Endodermal cell (in vitro differentiated cells): ENCODE data around the gene MYL3. TPM values are rescaled to one million over a fixed set of nuclear protein-coding genes. Genes with fewer than 3 reads are reported as not detected.

ENCODE experiments used
- DNase-seq: peaks from one replicate; pipeline ENCODE4 v3.0.0-alpha.2; 2017
- H3K27ac ChIP-seq: 2 replicates; pipeline ENCODE4 v1.5.1; 2013; ENCODE audit warnings: mild to moderate bottlenecking, low read depth, low read length, moderate library complexity
- H3K27me3 ChIP-seq: 2 replicates; pipeline ENCODE4 v1.6.1; 2013; ENCODE audit warnings: mild to moderate bottlenecking, low read length, moderate library complexity; ENCODE audit not compliant: insufficient read depth, control insufficient read depth, poor library complexity, severe bottlenecking
- H3K36me3 ChIP-seq: 2 replicates; pipeline ENCODE4 v1.7.0; 2013; ENCODE audit warnings: mild to moderate bottlenecking, low read length, moderate library complexity; ENCODE audit not compliant: control insufficient read depth, insufficient read depth
- H3K4me1 ChIP-seq: one replicate; pipeline ENCODE4 v1.7.0; 2013; ENCODE audit warnings: low read length; ENCODE audit not compliant: control insufficient read depth, insufficient read depth
- H3K4me3 ChIP-seq: 2 replicates; pipeline ENCODE4 v1.5.1; 2013; ENCODE audit warnings: mild to moderate bottlenecking, low read length, moderate library complexity
- H3K9ac ChIP-seq: 2 replicates; pipeline ENCODE4 v1.6.1; 2013; ENCODE audit warnings: mild to moderate bottlenecking, low read length, moderate library complexity; ENCODE audit not compliant: poor library complexity, severe bottlenecking; ENCODE audit errors: extremely low read depth
- H3K9me3 ChIP-seq: 2 replicates; pipeline ENCODE4 v1.6.1; 2013; ENCODE audit warnings: mild to moderate bottlenecking, low read length, moderate library complexity; ENCODE audit not compliant: control insufficient read depth
- H3K27ac Mint-ChIP-seq: 2 replicates; pipeline ENCODE4 v1.8.0; 2020; ENCODE audit warnings: mixed read lengths
- H3K27me3 Mint-ChIP-seq: 2 replicates; pipeline ENCODE4 v1.8.0; 2021; ENCODE audit warnings: mild to moderate bottlenecking, mixed read lengths; ENCODE audit not compliant: insufficient read depth
- H3K36me3 Mint-ChIP-seq: 2 replicates; pipeline ENCODE4 v1.8.0; 2020; ENCODE audit warnings: low read depth, mixed read lengths
- H3K4me1 Mint-ChIP-seq: 2 replicates; pipeline ENCODE4 v1.8.0; 2020; ENCODE audit warnings: mixed read lengths
- H3K4me3 Mint-ChIP-seq: 2 replicates; pipeline ENCODE4 v1.8.0; 2020; ENCODE audit warnings: mild to moderate bottlenecking, moderate library complexity, mixed read lengths
- H3K9me3 Mint-ChIP-seq: 2 replicates; pipeline ENCODE4 v1.8.0; 2020; ENCODE audit warnings: mild to moderate bottlenecking, mixed read lengths
- CTCF ChIP-seq: fragments of 200-600 bp; sonication (generic); conservative IDR thresholded peaks from 2 replicates; pipeline ENCODE4 v1.5.0; 2021; ENCODE audit warnings: antibody characterized with exemption, mild to moderate bottlenecking
- WGBS, 2 experiments: methylation state at CpG; one replicate each; pipeline versions ENCODE4 v1.1.5 to v1.1.7; 2013; ENCODE audit warnings: missing lambda C conversion rate in 2 of 2, mixed read lengths in 1 of 2; ENCODE audit not compliant: insufficient coverage in 1 of 2, insufficient read length in 1 of 2; 5-methylcytosine and 5-hydroxymethylcytosine counted together
- total RNA-seq, 2 donors: library from RNA; stranded (reverse); fragmentation: NEBNext Ultra II Directional in 1 of 2; extraction: Animal tissue kit (Norgen Biotek cat#: 25700) in 1 of 2; gene quantifications; 2 replicates in 1 of 2; 3 replicates in 1 of 2; pipeline ENCODE4 v1.2.1, GENCODE V29; 2021

Gene MYL3
- total RNA-seq, 2 donors from 2014 or later: 1.6 to 2.3 TPM

DNA sequence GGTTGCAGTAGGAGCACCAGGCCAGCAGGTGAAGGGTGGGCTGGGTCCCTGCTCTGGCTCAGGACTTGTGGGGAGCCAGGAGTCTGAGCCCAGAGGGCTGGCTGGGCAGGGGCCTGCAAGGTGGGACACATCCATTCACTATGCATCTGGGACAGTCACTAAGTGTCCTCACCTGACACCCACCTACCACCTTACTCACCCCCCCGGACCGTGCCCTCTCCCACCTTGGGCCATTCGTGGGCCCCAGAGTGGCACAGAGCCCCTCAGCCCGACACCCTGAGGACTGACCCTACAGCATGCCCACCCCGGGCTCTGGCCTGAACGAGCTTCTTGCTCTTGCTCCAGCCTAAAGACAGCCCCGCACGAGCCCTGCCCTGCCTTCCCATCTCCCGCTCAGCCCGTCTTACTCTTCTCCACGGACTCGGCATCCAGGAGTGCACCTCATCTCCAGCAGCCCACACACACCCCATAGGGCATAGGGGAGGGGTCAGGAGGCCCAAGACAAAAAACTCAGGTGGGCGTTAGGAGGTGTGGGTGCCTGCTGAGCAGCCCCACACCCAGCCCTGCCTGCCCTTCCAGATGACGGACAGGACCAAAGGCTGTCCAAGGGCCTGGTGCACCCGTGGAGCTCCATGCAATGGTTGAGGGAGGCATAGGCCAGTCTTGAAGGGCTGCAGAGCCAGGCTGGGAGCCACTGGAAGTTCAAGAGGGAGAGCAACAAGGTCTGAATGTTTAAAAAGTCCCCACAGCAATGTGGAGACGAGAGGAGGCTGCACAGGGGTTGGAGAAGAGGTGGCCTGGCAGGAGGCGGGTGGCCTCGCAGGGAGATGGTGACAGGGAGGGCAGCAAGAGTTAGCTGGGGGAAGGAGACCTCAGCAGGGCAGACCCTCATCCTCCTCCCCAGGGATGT lies 41.3 kb upstream of the MYL3 start:
- WGBS, 2 experiments: 87 to 91% methylated on average over 9 to 18 of the region's 18 CpGs
- no peak overlapping the region for H3K27ac Mint-ChIP-seq
- no peak overlapping the region for H3K27ac ChIP-seq

DNA sequence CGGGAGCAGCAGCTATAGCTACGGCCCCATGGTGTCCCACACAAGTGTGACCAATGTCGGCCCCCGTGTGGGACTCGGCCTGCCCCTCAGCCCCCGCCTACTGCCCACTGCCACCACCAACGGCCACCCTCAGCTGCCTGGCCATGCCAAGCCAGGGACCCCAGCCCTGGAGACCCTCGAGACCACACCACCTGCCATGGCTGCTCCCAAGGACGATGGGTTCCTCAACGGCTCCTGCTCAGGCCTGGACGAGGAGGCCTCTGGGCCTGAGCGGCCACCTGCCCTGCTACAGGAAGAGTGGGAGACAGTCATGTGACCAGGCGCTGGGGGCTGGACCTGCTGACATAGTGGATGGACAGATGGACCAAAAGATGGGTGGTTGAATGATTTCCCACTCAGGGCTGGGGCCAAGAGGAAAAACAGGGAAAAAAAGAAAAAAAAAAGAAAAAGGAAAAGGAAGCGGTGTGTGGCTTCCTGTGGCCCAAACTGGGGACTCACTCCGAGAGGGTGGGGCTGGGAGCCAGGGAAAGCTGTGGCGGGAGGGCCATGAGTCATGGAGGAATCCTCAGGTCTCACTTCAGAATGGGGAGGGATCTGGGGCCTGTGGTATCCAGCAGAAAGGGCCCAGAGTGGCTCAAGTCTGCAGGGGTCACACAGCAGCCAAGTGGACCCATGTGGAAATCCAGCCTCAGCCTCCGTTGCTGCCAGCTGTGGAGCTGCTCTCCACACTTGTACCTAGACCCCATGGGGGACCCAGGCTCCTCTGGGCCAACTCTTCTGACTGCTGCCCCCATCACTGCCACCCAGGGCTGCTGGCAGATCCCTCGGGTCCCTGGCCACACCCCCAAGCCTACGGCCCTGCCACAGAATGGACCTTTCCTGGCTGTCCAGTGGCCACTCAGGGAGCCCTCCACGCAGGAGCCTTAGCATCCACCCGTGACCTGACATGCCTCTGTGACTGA lies 40.4 kb upstream of the MYL3 start:
- H3K9me3 Mint-ChIP-seq: no peaks in the 10 kb centered on the region
- no peak for DNase-seq
- no peaks in the 10 kb centered on the region for H3K9me3 ChIP-seq
- 92 to 95% methylated on average over 14 to 21 of the region's 21 CpGs for whole genome bisulfite sequencing, 2 experiments
- H3K27ac Mint-ChIP-seq: no peak overlapping the region
- no peak for TF ChIP-seq CTCF
- no peak overlapping the region for H3K27ac ChIP-seq
- H3K4me3 ChIP-seq: no peak overlapping the region
- H3K4me1 Mint-ChIP-seq: no peaks in the 10 kb centered on the region
- H3K27me3 ChIP-seq: no peaks in the 10 kb centered on the region
- no peak overlapping the region for H3K9ac ChIP-seq
- H3K36me3 ChIP-seq: no peaks in the 10 kb centered on the region
- no peaks in the 10 kb centered on the region for H3K36me3 Mint-ChIP-seq
- H3K4me1 ChIP-seq: no peaks in the 10 kb centered on the region
- no peak overlapping the region for H3K4me3 Mint-ChIP-seq
- H3K27me3 Mint-ChIP-seq: peaks cover 4% of the 10 kb centered on the region

More for the DNA sequence above, 41.3 kb upstream of the MYL3 start:
- TF ChIP-seq CTCF: peak; percentile 28
- H3K4me1 ChIP-seq: no peaks in the 10 kb centered on the region
- no peaks in the 10 kb centered on the region for H3K27me3 ChIP-seq
- no peaks in the 10 kb centered on the region for H3K36me3 ChIP-seq
- H3K9ac ChIP-seq: no peak overlapping the region
- Mint-ChIP-seq H3K27me3 (no peaks in the 10 kb centered on the region), H3K36me3 (no peaks in the 10 kb centered on the region), H3K4me3 (no peak overlapping the region), H3K4me1 (no peaks in the 10 kb centered on the region), H3K9me3 (no peaks in the 10 kb centered on the region)
- no peak overlapping the region for H3K4me3 ChIP-seq
- no peak for DNase-seq
- no peaks in the 10 kb centered on the region for H3K9me3 ChIP-seq

- Histone ChIP-seq H3K27me3 (no peaks in the 10 kb centered on the region), H3K9ac (no peak overlapping the region), H3K4me3 (no peak overlapping the region), H3K27ac (no peak overlapping the region), H3K4me1 (no peaks in the 10 kb centered on the region), H3K36me3 (no peaks in the 10 kb centered on the region), H3K9me3 (no peaks in the 10 kb centered on the region)
- Mint-ChIP-seq H3K9me3 (no peaks in the 10 kb centered on the region), H3K27me3 (peaks cover 13% of the 10 kb centered on the region), H3K36me3 (no peaks in the 10 kb centered on the region), H3K4me1 (no peaks in the 10 kb centered on the region), H3K4me3 (no peak overlapping the region), H3K27ac (no peak overlapping the region)
- no peak for TF ChIP-seq CTCF
- no peak for DNase-seq
- 93 to 95% methylated on average over 11 to 15 of the region's 15 CpGs for WGBS, 2 experiments
These were observed 39.0 kb upstream of the MYL3 start for GRCh38 chr3:46902188-46902631.
